ENCODE measurements around the gene SMARCAL1. TPM values are rescaled to one million over a fixed set of nuclear protein-coding genes. Genes with fewer than 3 reads are reported as not detected.
A peak's percentile ranks its signal among the peaks of the same experiment; 100 is the strongest.

The SMARCAL1 gene
- total RNA-seq, 1 donor from 2014 or later = 7.9 TPM

DNA sequence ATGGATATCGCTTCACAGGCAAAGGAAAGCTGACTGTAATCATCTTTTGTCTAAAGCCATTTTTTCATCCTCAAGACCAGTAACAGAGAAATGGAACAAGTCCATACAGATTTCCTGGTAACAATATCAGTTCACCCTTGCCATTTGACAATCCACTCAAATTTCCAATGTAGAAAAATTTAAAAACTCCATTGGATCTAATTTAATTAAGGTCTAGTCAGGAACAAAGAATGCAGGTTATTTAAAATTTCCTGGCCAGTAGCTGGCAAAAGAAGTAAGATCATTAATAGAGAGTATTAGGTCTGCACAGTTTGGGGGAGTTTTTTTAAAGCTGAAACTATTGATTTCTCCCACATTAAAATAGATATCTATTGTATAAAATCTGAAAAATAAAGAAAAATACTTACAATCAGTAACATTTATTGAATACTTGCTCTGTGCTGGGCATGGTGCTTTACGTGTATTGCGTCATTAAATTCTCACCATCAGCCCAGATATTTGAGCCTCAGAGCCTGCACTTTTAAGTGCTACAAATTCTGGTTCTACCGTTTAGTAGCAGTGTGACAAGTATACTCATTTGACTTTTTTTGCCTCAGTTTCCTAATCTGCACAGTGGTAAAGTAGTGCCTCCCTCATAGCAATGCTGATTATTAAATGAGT, 41.8 kb downstream of the SMARCAL1 start:
- ATAC-seq (ENCODE audit: poor library complexity) = no peak
- intact Hi-C loops (cut with DNase I) = no loop called here
- DNase-seq = no peak

- intact Hi-C loops (cut with DNase I) = no loop called here
- DNase-seq (no peak), ATAC-seq (ENCODE audit: poor library complexity) (no peak)
These were observed 50.9 kb downstream of the SMARCAL1 start for GRCh38 chr2:216463148-216463547.

GRCh38 chr2:216464104-216464720, 51.9 kb downstream of the SMARCAL1 start:
- intact Hi-C loops (cut with DNase I) = no loop called here
- DNase-seq (no peak), ATAC-seq (ENCODE audit: poor library complexity) (peak; percentile 93)

DNA sequence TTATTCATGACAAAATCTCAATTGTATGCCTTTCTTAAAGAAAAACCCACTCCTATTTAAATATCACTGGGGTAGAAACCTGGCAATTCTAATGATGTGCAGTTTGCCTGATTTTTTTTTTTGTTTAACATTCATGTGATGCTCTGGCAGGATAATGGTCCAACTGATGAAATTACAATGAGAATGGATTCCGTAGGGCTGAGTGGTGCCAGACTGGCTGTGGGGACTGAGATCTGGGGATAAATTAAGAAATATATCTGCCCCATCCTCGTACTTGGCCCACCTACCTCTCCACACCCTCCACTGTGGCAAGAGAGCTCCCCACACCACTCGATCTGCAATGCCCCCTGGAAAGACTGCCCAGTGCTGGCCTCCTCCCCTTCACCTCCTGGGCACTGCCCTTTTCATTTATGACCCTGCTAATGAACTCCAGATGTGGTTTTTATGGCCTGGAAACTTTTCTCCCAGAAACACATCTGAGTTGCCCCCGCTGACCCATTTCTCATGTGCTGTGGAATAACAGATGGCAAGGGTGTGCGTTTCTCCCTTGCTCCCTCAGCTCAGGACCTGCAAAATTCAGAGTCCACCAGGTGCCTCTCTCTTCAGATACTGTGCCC, 53.4 kb downstream of the SMARCAL1 start:
- no peak for ATAC-seq (ENCODE audit: poor library complexity)

DNA sequence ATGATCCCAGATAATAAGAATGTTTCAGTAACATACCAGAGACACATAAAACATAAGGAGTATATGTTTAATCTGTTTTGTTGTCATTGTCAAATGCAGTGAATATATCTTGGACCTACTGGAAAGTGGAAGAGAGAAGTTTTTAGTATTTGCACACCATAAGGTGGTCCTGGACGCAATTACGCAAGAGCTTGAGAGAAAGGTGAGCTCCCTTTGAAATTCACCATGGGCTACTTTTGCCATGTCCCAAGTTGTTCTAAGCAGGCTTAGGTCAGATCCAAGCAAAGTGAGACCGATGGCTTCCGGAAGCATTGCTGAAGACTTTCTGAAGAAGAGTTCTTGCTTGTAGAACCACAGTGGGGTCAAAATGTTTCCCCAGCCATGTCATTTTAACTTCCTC, 55.6 kb downstream of the SMARCAL1 start:
- ATAC-seq (ENCODE audit: poor library complexity) (no peak), DNase-seq (no peak)
- intact Hi-C loops (cut with DNase I) = no loop called here

More for the DNA sequence above, 53.4 kb downstream of the SMARCAL1 start:
- no peak for DNase-seq
- intact Hi-C loops (cut with DNase I) = no loop called here

DNA sequence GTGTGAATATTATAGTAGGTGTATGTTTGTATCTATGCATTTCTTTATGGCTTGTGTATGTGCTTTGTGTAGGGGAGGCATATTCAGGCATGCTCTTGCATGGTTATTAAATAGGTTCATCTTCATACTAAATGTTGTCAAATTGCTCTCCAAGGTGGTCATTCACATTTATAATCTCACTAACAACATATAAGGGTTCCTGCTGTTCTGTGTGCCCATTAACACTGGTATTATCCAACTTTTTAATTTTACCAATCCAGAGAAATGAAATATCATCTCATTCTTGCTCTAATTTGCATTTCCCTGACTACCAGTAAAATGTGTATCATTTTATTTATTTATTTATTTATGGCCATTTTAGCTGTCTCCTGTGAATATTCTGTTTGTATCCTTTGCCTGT, 57.4 kb downstream of the SMARCAL1 start:
- DNase-seq (no peak), ATAC-seq (ENCODE audit: poor library complexity) (no peak)
- intact Hi-C loops (cut with DNase I) = no loop called here

DNA sequence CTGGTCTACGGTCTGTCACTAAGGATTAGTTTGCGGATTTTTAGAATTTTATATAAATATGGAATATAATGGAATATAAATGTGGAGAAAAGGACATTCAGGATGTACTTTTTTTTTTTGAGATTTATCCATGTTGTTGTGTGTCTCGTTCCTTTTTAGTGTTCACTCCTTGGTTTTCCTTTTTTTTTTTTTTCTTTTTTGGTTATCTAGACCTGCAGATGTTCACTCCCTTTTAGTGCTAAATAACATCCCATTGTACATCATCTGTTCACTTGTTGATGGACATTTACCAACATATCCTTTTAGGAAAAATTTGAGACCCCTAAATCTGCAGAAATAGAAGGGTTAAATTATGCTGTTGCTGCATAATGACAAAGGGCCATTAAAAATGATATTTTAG, 60.9 kb downstream of the SMARCAL1 start:
- DNase-seq (no peak), ATAC-seq (ENCODE audit: poor library complexity) (no peak)
- intact Hi-C loops (cut with DNase I) = no loop called here

DNA sequence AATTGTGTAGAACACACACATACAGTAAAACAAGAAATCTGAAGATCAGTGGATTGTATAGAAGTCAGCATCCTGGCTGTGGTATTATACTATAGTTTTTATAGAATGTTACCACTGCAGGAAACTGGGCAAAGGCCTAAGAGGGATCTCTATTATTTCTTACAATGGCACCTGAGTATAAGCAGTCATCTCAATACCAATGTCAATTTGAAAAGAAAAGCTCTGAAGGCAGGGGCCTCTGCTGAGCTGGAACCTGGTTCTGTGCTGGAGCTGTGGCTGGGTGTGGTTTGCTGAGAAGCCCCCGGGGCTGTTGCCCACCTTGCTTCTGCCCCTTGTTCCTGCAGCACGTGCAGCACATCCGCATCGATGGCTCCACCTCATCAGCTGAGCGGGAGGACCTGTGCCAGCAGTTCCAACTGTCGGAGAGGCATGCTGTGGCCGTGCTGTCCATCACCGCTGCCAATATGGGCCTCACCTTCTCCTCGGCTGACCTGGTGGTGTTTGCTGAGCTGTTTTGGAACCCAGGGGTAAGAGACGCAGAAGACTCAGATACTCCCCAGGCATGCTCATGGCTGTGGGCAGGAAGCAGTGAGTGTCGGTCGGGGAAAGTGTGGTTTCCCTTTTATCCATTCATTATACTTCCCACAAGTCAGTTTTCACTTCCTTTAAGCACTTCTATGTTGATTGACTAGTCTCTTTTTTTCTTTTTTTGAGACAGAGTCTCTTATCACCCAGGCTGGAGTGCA, 62.8 kb downstream of the SMARCAL1 start:
- DNase-seq (no peak), ATAC-seq (ENCODE audit: poor library complexity) (peak; percentile 45)
- intact Hi-C loops (cut with DNase I) = no loop called here

DNA sequence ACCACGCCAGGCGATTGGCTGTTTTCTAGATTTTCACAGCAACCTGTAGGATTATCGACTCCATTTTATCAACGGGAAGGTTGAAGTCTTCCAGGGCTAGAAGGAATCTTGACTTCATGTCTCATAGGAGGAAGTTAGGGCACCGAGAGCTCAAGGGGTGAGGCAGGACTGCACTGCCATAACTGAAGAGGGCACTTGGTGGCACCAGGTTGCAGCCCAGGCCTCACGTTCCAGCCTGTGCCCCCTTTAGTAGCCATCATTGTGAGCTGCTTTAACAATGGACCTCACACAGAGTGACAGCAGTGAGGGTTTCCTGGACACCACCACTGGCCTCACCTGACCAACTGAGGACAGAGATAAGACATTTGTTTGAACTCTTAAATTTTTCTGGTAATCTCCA, 63.5 kb downstream of the SMARCAL1 start:
- no peak for ATAC-seq (ENCODE audit: poor library complexity)
- no peak for DNase-seq
- intact Hi-C loops (cut with DNase I) = no loop called here

- intact Hi-C loops (cut with DNase I) = no loop called here
- no peak for ATAC-seq (ENCODE audit: poor library complexity)
- no peak for DNase-seq
These were observed 65.2 kb downstream of the SMARCAL1 start for GRCh38 chr2:216477283-216478035.

DNA sequence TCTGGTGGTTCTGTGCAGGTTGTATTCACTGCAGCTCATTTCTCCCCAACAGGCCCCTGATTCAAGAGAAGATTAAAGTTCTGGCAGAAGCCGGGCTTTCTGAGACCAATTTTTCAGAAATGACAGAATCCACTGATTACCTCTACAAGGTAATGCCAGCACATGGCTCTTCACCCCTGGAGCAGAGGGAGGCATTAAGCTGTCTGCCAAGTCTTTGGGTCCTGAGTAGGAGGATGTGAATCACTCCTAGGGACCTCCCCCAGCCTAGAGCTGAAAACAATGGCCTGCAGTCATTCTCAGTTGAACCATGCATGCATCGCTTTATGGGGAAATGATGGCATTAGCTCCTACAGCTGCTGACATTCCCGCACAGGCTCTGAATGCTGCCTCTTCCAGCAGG, 65.9 kb downstream of the SMARCAL1 start:
- ATAC-seq (ENCODE audit: poor library complexity) (no peak), DNase-seq (no peak)

GRCh38 chr2:216478791-216479190, 66.5 kb downstream of the SMARCAL1 start:
- ATAC-seq (ENCODE audit: poor library complexity) (no peak), DNase-seq (no peak)
- intact Hi-C loops (cut with DNase I) = no loop called here

More for the DNA sequence above, 65.9 kb downstream of the SMARCAL1 start:
- intact Hi-C loops (cut with DNase I) = no loop called here

DNA sequence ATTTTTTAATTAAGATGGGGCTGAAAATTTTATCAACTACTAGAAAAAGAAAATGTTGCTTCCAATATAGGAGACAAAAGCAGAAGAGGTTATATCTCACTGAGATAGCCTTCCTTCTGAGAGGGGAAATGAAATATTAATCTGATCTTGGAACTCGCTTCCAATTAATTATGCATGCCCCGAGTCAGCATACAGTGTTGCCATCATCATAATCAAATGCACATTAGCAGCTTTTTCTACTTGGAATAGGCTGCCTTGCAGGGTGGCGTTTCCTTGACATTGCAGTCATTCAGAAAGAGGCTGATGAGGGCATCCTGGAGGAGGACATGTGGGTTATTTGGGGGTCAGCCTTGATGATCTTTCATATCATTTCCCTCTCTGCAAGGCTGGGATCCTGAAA, 67.9 kb downstream of the SMARCAL1 start:
- DNase-seq (no peak), ATAC-seq (ENCODE audit: poor library complexity) (no peak)
- intact Hi-C loops (cut with DNase I) = no loop called here

DNA sequence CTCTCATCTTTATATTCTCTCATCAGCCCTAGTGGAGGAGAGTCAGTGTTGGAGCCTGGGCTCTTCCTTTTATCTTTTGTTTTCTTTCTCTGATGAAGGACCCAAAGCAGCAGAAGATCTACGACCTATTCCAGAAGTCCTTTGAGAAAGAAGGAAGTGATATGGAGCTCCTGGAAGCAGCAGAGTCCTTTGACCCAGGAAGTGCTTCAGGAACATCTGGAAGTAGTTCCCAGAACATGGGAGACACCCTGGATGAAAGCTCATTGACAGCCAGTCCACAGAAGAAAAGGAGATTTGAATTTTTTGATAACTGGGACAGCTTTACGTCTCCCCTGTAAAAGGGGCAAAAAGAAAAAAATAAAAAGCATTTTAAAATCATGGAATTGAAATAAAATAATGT, 70.4 kb downstream of the SMARCAL1 start:
- no peak for ATAC-seq (ENCODE audit: poor library complexity)
- intact Hi-C loops (cut with DNase I) = no loop called here
- DNase-seq = no peak

GRCh38 chr2:216485237-216485636, 73.0 kb downstream of the SMARCAL1 start:
- ATAC-seq (ENCODE audit: poor library complexity) (no peak), DNase-seq (no peak)
- intact Hi-C loops (cut with DNase I) = no loop called here

DNA sequence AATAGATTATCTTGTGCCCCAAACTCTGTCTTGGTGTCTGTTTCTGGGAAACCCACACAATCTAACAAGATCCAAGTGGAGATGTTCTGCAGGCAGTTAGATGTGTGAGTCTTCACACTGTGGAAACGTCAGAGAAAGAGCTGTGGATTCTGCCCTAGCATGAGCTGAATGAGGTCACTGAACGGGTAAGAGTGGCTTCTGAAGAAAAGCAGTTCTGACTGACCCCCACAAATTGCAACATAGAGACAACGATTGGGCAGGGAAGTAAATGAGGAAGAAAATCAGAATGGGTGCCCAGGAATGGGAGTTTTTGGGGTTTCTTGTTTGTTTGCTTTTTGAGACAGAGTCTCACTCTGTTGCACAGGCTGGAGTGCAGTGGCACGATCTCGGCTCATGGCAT, 73.5 kb downstream of the SMARCAL1 start:
- DNase-seq (no peak), ATAC-seq (ENCODE audit: poor library complexity) (peak; percentile 57)
- intact Hi-C loops (cut with DNase I) = no loop called here

DNA sequence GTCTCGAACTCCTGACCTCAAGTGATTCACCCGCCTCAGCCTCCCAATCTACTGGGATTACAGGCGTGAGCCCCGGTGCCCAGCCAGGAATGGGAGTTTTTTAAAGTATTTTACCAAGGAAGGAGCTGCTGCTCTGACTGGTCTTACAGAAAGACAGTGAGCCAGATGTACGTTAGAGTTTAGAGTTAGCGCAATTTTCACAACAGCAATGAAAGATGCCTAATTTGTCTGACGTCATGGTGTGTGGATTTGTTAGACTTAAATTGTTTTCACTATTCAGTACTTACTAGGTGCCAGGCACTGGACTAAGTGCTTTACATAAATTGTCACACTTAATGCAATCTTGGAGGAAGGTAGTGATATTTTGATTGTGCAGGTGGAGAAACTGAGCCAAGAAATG, 74.0 kb downstream of the SMARCAL1 start:
- intact Hi-C loops (cut with DNase I) = no loop called here
- ATAC-seq (ENCODE audit: poor library complexity) (no peak), DNase-seq (no peak)

- ATAC-seq (ENCODE audit: poor library complexity) (peak; percentile 71), DNase-seq (peak; percentile 47)
- intact Hi-C loops (cut with DNase I) = no loop called here
These were observed 74.4 kb downstream of the SMARCAL1 start for GRCh38 chr2:216486708-216487107.

GRCh38 chr2:216490061-216490460, 77.8 kb downstream of the SMARCAL1 start:
- ATAC-seq (ENCODE audit: poor library complexity) (no peak), DNase-seq (no peak)
- intact Hi-C loops (cut with DNase I) = no loop called here
